HUDEP-2 (cell line): ENCODE results near the gene THRA.

Source experiments
- DNase-seq, 76 experiments: peaks; one replicate each; lab custom pipeline; 2025; ENCODE audit not compliant: unreplicated experiment in 76 of 76; lab: John Stamatoyannopoulos, UW

Gene THRA, protein sequence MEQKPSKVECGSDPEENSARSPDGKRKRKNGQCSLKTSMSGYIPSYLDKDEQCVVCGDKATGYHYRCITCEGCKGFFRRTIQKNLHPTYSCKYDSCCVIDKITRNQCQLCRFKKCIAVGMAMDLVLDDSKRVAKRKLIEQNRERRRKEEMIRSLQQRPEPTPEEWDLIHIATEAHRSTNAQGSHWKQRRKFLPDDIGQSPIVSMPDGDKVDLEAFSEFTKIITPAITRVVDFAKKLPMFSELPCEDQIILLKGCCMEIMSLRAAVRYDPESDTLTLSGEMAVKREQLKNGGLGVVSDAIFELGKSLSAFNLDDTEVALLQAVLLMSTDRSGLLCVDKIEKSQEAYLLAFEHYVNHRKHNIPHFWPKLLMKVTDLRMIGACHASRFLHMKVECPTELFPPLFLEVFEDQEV

DNA sequence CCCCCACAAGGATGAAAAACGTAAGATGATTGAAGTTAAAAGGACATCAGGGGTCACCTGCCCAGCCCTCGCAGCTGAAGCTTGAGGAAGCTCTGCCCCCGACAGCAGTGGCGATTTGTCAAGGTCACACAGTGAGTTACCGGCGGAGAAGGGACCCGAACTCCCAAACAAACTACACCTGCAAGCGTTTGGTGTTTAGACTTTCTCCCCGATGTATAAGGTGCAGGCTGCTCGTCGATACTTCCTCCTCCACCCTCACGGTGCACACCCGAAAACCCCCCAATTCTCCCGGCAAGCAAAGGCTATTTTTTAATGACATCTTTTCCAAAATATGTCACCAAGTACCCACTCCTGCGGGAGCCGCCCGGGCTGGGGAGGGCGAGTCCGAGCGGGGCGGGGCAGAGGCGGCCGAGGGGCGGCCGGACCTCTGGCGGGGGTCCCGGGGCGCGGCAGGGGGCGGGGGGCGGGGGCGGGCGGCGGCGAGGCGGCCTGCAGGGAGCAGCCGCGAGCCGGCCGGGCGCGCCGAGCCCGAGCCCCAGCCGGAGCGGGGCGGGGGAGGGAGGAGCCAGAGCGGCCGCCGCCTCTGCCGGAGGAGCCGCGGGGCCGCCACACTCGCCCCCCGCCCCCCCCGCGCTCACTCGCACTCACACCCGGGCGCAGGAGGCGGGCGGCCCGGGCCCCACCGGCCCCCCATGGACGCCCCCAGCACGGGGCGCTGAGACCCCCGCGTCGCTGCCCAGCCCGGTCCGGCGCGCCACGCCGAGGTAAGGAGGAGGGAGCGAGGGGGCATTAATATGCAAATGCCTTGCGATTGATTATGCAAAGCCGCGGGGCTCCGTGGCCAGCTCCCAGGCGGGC is at the start of gene THRA:
TSS of gene THRA (plus strand) at position 637 of the 858 bp plus-strand sequence. CDS start 11,524 bp downstream, outside the sequence.
- DNase-seq, result peak in 42 of 76 experiments; percentile 7 to 71 (median 42)

DNA sequence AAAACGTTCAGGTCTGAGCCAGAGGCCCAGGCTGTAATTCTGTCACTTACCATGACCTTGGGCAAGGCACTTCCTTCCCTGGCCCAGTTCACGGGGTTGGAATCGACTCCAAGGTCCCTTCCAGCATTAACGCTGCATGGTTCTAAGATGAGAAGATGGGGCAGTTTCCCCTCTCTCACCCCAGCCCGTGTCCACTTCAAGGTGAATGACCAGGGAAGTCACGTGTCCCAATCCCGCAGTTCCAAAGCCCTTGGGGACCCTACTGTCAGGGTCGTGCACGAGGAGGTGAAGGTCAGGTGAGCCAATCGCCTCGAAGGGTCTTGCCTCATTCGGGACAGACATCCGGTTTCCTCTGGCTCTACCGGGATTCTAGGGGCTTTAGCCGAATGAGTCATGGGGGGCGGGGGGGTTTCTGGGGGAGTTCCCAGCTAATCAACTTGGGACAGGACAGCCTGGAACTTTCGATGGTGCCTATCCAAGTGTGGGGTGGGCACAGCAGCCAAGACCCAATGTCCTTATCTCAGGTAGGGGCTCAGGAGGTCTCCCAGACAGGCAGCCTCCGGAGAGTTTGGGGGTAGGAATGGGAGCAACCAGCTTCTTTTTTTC is 48.3 kb upstream of the THRA start:
- no peak for DNase-seq

DNA sequence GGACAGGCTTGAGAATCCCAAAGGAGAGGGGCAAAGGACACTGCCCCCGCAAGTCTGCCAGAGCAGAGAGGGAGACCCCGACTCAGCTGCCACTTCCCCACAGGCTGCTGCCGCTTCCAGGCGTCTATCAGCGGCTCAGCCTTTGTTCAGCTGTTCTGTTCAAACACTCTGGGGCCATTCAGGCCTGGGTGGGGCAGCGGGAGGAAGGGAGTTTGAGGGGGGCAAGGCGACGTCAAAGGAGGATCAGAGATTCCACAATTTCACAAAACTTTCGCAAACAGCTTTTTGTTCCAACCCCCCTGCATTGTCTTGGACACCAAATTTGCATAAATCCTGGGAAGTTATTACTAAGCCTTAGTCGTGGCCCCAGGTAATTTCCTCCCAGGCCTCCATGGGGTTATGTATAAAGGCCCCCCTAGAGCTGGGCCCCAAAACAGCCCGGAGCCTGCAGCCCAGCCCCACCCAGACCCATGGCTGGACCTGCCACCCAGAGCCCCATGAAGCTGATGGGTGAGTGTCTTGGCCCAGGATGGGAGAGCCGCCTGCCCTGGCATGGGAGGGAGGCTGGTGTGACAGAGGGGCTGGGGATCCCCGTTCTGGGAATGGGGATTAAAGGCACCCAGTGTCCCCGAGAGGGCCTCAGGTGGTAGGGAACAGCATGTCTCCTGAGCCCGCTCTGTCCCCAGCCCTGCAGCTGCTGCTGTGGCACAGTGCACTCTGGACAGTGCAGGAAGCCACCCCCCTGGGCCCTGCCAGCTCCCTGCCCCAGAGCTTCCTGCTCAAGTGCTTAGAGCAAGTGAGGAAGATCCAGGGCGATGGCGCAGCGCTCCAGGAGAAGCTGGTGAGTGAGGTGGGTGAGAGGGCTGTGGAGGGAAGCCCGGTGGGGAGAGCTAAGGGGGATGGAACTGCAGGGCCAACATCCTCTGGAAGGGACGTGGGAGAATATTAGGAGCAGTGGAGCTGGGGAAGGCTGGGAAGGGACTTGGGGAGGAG is 47.5 kb upstream of the THRA start, which contains the start of gene CSF3:
TSS of gene CSF3 (plus strand) at position 436 of the 993 bp plus-strand sequence. CDS start at position 471, 35 bp downstream.
- DNase-seq, result no peak

DNA sequence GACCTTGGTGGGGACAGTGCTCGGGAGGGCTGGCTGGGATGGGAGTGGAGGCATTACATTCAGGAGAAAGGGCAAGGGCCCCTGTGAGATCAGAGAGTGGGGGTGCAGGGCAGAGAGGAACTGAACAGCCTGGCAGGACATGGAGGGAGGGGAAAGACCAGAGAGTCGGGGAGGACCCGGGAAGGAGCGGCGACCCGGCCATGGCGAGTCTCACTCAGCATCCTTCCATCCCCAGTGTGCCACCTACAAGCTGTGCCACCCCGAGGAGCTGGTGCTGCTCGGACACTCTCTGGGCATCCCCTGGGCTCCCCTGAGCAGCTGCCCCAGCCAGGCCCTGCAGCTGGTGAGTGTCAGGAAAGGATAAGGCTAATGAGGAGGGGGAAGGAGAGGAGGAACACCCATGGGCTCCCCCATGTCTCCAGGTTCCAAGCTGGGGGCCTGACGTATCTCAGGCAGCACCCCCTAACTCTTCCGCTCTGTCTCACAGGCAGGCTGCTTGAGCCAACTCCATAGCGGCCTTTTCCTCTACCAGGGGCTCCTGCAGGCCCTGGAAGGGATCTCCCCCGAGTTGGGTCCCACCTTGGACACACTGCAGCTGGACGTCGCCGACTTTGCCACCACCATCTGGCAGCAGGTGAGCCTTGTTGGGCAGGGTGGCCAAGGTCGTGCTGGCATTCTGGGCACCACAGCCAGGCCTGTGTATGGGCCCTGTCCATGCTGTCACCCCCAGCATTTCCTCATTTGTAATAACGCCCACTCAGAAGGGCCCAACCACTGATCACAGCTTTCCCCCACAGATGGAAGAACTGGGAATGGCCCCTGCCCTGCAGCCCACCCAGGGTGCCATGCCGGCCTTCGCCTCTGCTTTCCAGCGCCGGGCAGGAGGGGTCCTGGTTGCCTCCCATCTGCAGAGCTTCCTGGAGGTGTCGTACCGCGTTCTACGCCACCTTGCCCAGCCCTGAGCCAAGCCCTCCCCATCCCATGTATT is 46.5 kb upstream of the THRA start:
- DNase-seq, result no peak

DNA sequence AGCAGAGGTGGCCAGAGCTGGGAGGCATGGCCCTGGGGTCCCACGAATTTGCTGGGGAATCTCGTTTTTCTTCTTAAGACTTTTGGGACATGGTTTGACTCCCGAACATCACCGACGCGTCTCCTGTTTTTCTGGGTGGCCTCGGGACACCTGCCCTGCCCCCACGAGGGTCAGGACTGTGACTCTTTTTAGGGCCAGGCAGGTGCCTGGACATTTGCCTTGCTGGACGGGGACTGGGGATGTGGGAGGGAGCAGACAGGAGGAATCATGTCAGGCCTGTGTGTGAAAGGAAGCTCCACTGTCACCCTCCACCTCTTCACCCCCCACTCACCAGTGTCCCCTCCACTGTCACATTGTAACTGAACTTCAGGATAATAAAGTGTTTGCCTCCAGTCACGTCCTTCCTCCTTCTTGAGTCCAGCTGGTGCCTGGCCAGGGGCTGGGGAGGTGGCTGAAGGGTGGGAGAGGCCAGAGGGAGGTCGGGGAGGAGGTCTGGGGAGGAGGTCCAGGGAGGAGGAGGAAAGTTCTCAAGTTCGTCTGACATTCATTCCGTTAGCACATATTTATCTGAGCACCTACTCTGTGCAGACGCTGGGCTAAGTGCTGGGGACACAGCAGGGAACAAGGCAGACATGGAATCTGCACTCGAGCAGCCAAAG is 45.2 kb upstream of the THRA start:
- DNase-seq, result no peak

DNA sequence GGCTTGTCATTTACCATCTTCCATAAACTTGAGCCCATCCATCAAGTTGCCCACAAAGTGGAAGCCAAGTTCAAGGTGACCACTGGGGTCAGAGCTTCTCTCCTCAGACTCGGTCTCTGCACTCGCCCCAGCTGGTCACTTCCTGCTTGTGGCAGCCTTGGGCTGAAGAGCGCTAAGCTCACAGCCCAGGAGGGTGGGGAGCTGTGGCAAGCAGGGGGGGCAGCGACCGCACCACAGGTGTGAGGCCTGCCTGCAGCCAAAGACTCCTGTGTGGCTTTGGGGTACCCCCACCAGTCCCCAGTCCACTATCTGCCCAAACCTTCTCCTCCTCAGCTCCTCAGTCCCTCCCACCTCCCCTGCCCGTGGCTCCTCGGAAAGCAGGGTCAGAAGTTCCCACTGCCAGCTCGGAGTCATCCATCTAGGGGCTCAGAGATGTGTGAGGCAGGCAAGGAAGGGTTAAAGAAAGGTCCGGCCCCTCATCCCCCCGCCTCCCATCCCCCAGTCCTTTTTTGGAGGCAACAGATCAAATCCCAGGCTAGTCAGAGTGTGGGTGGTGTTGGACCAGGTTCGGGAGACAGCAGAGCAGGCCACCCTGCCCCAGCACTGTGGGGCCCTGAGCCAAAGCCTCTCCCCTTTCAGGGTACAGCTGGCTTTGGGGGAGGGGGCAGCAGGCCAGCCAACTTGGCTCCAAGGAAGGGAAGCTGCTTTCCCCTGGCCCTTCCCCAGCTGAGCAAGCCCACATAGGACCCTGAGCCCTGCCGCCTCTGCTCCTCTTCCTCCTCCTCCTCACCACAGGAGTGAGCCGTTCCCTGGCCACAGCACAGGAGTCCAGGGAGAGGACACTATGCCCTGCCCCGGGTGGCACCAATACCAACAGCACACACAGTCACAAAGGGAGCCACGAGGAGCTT is 44.3 kb upstream of the THRA start:
- no peak for DNase-seq

DNA sequence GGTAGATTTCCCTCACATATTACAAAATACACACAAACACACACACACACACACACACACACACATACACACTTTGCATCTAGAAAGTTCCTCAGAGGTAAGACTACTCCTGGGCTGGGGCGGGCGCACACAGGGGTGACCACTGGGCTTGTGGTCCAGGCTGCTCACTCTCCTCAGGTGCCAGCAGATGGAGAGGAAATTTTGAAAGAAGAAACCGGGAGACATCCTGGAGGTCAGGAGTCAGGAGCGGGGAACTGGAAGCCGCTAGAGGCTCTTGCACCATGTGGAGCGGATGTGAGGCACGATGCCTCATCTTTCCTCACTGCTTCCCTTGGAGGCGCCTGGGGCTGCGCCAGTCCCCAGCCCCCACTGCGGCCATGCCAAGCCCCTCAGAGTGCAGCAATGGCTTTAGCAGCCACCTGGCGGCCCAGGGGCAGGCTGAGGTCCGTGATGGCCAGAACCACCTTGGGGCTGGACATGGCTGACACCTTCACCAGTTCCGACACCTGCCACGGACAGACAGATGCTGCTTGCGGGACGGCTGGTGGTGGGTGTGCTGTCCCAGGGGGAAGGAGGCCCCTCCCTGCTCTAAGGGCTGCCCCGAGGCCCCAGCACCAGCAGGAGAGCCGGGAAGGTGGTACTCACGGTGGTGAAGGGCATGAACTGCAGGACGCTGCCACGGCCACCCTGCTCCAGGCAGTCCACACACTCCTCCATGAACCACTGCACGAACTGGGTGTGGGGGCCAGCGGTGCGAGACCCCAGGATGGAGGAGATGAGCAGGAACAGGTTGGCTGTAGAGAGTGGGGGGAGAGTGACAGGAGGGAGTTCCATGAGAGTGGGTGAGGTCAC is 43.4 kb upstream of the THRA start:
- DNase-seq, result no peak

DNA sequence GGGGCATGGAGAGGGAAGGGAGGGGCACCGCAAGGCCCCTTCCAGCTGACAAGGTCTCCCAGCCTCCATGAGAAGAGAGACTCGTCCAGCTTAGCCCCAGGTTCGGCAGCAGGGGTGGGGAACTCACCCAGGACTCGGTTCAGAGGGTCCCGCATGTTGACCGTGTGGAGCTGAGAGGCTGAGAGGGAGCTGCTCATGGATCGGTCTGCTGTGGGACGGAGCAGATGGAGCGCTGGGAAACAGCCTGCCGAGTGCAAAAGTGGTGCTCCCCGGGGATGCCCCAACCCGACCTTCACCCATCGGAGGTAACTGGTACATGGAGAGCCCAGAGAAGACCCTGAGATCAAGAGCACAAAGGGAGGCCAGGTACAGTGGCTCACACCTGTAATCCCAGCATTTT is 42.6 kb upstream of the THRA start:
- no peak for DNase-seq

DNA sequence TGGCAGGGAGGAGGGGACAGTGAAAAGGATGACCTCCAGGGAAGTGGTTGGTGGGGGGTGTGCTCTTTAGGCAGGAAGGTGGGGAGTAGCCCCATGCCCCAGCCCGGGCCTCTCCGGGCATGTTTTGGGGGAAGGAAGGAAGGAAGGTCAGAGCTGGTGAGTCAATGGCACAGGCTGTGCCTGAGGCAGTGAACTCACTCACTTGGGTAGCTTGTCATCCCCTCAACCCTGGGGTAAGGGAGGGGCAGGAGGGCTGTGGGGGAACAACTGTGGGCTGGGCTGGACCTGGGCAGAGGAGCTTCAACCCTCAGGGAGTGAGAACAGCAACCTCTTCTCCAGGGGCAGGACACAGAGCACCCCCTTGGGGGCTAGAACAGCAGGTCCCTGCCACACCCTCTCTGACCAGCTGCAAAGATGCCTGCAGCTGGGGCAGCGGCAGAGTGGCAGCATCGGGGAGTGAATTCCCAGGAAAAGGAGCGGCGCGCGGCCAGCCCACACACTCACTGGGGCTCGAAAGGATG is 41.3 kb upstream of the THRA start:
- no peak for DNase-seq

DNA sequence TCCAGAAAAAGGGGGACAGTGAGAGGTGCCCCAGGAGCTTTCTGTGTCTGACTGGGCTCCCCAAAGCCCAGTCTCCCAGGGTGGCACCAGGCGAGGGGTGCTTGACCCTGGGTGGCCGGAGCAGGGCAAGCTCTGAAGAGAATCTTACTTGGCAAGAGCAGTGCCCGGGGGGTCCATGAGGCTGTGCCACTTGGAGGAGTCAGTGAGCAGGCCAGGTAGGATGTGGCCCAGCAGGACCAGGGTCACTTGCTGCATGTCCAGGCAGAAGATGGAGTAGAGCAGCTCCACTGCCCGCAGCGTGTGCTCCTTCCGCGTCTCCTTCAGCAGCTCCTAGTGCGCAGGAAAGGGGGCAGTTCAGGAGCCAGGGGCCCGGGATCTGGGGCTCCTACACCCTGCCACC is 40.3 kb upstream of the THRA start:
- no peak for DNase-seq

DNA sequence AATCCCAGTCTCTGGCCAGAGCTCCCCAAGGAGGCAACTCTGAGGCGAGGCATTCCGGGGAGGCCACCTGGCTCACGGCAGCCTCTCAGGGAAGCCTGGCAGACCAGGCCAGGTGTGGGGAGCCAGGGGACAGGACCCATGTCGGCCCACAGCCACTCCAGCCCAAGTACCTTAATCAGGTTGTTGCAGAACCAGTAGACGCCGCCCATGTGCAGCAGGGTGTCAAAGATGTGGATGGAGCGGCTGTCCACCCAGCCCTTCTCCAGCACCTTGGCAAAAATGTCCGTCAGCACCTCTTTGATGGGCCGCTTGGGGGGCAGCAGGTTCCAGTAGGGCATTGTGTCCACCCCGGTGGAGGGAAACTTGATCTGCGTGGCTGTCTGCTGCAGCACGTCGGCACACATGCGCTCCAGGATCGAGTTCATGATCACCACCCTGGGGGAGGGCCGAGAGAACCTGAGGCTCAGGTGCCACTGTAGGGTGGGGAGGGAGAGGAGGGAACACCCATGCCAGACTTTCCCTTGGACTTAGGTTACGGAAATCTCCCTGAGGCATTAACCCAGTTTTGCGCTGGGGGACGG is 39.7 kb upstream of the THRA start:
- DNase-seq, result no peak

DNA sequence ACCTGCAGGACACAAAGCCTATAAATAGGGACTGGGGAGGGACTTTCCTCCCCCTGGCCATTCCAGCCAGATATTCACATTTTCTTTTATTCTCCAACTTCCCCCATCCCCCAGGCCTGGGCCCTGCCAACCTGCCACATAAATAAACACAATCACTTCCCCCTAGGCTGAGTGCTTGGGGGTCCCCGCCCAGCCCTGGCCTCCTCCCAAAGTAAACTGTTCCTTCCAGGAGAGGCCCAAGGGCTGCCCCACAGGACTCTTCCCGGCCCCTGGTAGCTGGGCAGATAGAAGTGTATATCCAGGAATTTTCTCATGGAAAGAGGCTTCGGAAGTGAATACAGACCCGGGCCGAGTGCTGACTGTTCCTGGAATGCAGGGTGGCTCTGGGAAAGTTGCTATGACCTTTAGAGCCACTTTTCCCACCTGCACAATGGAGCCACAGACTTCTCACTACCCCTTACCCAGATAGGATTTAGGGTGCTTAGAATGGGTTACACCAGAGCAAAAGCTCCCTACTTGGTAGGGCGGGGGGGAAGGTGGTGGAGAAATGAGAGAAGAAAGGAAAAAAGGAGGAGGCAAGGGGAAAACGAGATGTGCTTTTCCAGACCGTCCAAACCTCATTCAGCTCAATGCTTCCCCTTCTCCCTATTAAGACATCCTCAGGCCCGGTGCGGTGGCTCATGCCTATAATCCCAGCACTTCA is 39.0 kb upstream of the THRA start:
- no peak for DNase-seq

DNA sequence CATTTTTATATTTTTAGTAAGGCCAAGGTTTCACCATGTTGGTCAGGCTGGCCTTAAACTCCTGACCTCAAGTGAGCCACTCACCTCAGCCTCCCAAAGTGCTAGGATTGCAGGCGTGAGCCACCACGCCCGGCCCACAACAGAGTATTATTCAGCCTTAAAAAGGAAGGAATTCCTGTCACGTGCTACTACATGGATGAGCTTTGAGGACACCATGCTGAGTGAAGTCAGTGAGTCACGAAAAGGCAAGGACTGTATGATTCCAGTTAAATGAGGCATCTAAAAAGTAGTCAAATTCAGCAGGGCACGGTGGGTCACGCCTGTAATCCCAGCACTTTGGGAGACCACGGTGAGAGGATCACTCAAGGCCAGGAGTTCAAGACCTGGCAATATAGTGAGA is 37.9 kb upstream of the THRA start:
- DNase-seq, result no peak

DNA sequence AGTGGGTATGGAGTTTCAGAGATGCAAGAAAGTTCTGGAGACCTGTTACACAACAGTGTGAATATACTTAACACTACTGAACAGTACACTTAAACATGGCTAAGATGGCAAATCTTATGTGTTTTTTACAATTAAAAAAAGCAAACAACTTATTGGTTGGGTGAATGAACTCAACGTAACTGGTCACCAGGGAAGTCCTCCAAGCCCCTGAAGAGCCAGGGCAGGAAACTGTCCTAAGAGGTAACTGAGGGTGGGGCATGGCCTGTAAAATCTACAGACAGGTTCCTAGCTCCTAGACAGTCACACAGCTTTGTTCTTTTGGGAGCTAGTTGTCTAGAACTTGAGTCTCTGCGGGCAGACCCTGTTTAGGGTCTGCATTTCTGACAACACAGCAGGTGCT is 37.2 kb upstream of the THRA start:
- no peak for DNase-seq
